Measurements from ENCODE around the gene CBARP. TPM values are rescaled to one million over a fixed set of nuclear protein-coding genes. Genes with fewer than 3 reads are reported as not detected.

Gene CBARP
- total and polyA plus RNA-seq, 2 donors (not counting 3 experiments of a cell fraction or from before 2014, with no cell fraction given) = 3.5 to 9.2 TPM

GRCh38 chr19:1279782-1280341 lies 42.1 kb upstream of the CBARP start:
- no peak overlapping the region for H3K9ac ChIP-seq (replicated peaks; ENCODE audit: extremely low read depth, insufficient read depth, low read length)
- peaks cover 3% of the 10 kb centered on the region for H3K79me2 ChIP-seq (ENCODE audit: control insufficient read depth, insufficient read depth, low read length)
- H4K20me1 ChIP-seq (replicated peaks; ENCODE audit: control insufficient read depth, extremely low read depth, insufficient read depth, low read length) = no peaks in the 10 kb centered on the region
- TF ChIP-seq POLR2A (IDR thresholded peaks at IDR 0.05; ENCODE audit: low read depth, low read length) (no peak), GATA2 (IDR thresholded peaks at IDR 0.05; ENCODE audit: insufficient read depth, insufficient read length, low read depth, low read length) (no peak), EZH2 (IDR thresholded peaks at IDR 0.05; ENCODE audit: borderline replicate concordance, low read depth, low read length, severe bottlenecking) (no peak), POLR2AphosphoS5 (IDR thresholded peaks at IDR 0.05; ENCODE audit: insufficient read depth, low read depth, low read length) (no peak), JUN (IDR thresholded peaks at IDR 0.05; ENCODE audit: borderline replicate concordance, insufficient read depth, insufficient read length, low read depth) (no peak)
- TF ChIP-seq, protein P1, sequence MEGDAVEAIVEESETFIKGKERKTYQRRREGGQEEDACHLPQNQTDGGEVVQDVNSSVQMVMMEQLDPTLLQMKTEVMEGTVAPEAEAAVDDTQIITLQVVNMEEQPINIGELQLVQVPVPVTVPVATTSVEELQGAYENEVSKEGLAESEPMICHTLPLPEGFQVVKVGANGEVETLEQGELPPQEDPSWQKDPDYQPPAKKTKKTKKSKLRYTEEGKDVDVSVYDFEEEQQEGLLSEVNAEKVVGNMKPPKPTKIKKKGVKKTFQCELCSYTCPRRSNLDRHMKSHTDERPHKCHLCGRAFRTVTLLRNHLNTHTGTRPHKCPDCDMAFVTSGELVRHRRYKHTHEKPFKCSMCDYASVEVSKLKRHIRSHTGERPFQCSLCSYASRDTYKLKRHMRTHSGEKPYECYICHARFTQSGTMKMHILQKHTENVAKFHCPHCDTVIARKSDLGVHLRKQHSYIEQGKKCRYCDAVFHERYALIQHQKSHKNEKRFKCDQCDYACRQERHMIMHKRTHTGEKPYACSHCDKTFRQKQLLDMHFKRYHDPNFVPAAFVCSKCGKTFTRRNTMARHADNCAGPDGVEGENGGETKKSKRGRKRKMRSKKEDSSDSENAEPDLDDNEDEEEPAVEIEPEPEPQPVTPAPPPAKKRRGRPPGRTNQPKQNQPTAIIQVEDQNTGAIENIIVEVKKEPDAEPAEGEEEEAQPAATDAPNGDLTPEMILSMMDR (IDR thresholded peaks at IDR 0.05; ENCODE audit: extremely low read depth in 1 of 2, insufficient read depth in 1 of 2, low read depth in 1 of 2, low read length in 2 of 2) = peak; percentile 95 to 99
- TF ChIP-seq, protein P2, sequence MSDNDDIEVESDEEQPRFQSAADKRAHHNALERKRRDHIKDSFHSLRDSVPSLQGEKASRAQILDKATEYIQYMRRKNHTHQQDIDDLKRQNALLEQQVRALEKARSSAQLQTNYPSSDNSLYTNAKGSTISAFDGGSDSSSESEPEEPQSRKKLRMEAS (IDR thresholded peaks at IDR 0.05; ENCODE audit: insufficient read depth, insufficient read length) = no peak
- H3K27me3 ChIP-seq (ENCODE audit: control insufficient read depth in 2 of 2, insufficient read depth in 2 of 2, low read length in 2 of 2) = peaks cover under 1 to 7% of the 10 kb centered on the region in 2 experiments
- peaks cover 10% of the 10 kb centered on the region for H3K4me1 ChIP-seq (ENCODE audit: control insufficient read depth, extremely low read depth, insufficient read depth, low read length)
- no peaks in the 10 kb centered on the region for H3K9me3 ChIP-seq (replicated peaks; ENCODE audit: control insufficient read depth, insufficient read depth, low read length)
- no peak overlapping the region for H3K4me3 ChIP-seq (replicated peaks in 1 of 3; ENCODE audit: insufficient read depth in 1 of 3, low read depth in 1 of 3, low read length in 3 of 3)
- H3K36me3 ChIP-seq (ENCODE audit: control insufficient read depth in 2 of 2, extremely low read depth in 1 of 2, insufficient read depth in 2 of 2, low read length in 2 of 2) = peaks cover under 1 to 5% of the 10 kb centered on the region in 2 experiments
- H3K27ac ChIP-seq (ENCODE audit: insufficient read depth, low read depth, low read length) = no peak overlapping the region
- CTCF ChIA-PET = interaction anchor here (0.6 to 1.9 kb wide), 21 partner anchors 10 to 266 kb away, joined by 3 to 14 read pairs (median 4); partner anchors contain the start of gene CIRBP
- DNase-seq (ENCODE audit: low read depth, low spot score) (peak; percentile 84), FAIRE-seq (peak; percentile 92)
- BruUV-seq (replicated peaks) = no TSS peak
- H3K9me1 ChIP-seq (replicated peaks; ENCODE audit: control insufficient read depth, extremely low read depth, insufficient read depth, low read length) = no peaks in the 10 kb centered on the region
- POLR2A ChIA-PET = interaction anchor here (1.5 kb wide), 1 partner anchor 11 kb away, joined by 8 read pairs; the partner anchor contains the start of gene CIRBP
- H3K4me2 ChIP-seq (ENCODE audit: insufficient read depth, low read length) = no peak overlapping the region
- H2AFZ ChIP-seq (ENCODE audit: low read depth, low read length) = no peak overlapping the region
- intact Hi-C loops (cut with micrococcal nuclease) = loop anchor here (1.0 to 5.0 kb wide), 6 partner anchors 74 to 232 kb away; partner anchors contain the start of genes ADAMTSL5, DAZAP1, NDUFS7 and RPS15
- dilution Hi-C loops (cut with MboI; ENCODE audit: extremely low pct_ligation_motif_present, low sequenced_read_pairs) = no loop called here
